Activated CD4-positive, alpha-beta T cell treated with anti-CD3 and anti-CD28 coated beads, Interleukin-2, amount 10 ng/mL, durations not matched to agents 24 days and 14 days (primary cell): ENCODE results near the gene GPR4. TPM values are rescaled to one million over a fixed set of nuclear protein-coding genes. Genes with fewer than 3 reads are reported as not detected.

Experiments
- DNase-seq: peaks from one replicate; pipeline ENCODE4 v3.0.0; 2022
- H3K27ac Mint-ChIP-seq: one replicate; pipeline ENCODE4 v1.8.0; 2022; ENCODE audit warnings: mild to moderate bottlenecking, mixed read lengths
- H3K27me3 Mint-ChIP-seq: one replicate; pipeline ENCODE4 v1.8.0; 2022; ENCODE audit warnings: mixed read lengths
- H3K36me3 Mint-ChIP-seq: one replicate; pipeline ENCODE4 v1.8.0; 2022; ENCODE audit warnings: low read depth, mild to moderate bottlenecking, mixed read lengths
- H3K4me1 Mint-ChIP-seq: one replicate; pipeline ENCODE4 v1.8.0; 2021; ENCODE audit warnings: mixed read lengths
- H3K4me3 Mint-ChIP-seq: one replicate; pipeline ENCODE4 v1.8.0; 2022; ENCODE audit warnings: mild to moderate bottlenecking, moderate library complexity, mixed read lengths
- H3K9me3 Mint-ChIP-seq: one replicate; pipeline ENCODE4 v1.8.0; 2021; ENCODE audit warnings: mixed read lengths
- intact Hi-C: fragments of 100-400 bp; cut with micrococcal nuclease; formaldehyde crosslinking; loops from one replicate; pipeline ENCODE4 v1.15.1; 2023
- total RNA-seq: library from RNA; stranded (reverse); gene quantifications from 2 replicates; pipeline ENCODE4 v1.2.3, GENCODE V29; 2022

GPR4 gene
- total RNA-seq, 1 donor from 2014 or later: not detected

- Mint-ChIP-seq H3K4me1 (peaks cover 7% of the 10 kb centered on the region), H3K27me3 (no peaks in the 10 kb centered on the region), H3K9me3 (no peaks in the 10 kb centered on the region), H3K36me3 (peaks cover 1% of the 10 kb centered on the region), H3K27ac (no peak overlapping the region), H3K4me3 (no peak overlapping the region)
- no peak for DNase-seq
- intact Hi-C loops: no loop called here
Measured at GRCh38 chr19:45571457-45572220, 30.4 kb downstream of the GPR4 start.

DNA sequence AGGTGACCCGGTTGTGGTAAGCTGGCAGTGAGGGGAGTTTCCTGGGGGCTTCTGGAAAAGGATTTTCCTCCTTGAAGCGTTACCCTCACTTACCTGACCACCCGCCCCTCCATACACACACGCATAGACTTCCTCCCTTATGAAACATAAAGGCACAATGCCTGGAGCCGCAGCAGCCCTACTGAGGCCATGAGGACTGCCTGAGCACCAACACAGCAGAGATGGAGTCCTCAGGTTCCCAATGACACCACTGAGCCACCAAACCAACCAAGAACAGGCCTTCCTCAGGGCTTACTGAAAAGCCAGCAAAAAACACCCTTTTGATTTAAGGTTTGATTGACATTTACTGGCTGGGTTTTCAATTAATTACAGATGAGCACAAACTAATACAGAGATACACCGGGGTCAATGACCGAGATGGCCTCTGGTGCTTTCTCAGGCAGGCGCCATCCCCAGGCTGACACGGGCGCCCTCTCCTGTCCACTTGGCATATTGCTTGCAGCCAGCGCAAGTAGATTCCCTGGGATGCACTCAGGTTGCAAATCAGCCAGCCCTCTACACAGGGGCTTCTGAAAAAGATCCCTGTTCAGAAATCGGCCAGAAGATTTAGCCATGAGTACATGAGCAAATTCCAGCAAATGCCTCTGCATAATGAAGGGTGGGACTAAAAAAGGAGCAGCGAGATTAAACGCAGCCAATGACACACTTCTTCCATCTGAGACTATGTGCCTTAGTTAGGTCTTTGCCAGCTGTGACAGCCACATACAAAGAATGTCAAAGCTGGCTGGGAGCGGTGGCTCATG, 32.2 kb downstream of the GPR4 start:
- Mint-ChIP-seq H3K9me3 (no peaks in the 10 kb centered on the region), H3K27ac (no peak overlapping the region), H3K4me3 (no peak overlapping the region), H3K4me1 (peaks cover 7% of the 10 kb centered on the region), H3K36me3 (peaks cover 1% of the 10 kb centered on the region), H3K27me3 (no peaks in the 10 kb centered on the region)
- intact Hi-C loops: loop anchor here (1.0 kb wide), 1 partner anchor 47 kb away; no protein-coding TSS in a partner anchor
- DNase-seq: peak; percentile 89

DNA sequence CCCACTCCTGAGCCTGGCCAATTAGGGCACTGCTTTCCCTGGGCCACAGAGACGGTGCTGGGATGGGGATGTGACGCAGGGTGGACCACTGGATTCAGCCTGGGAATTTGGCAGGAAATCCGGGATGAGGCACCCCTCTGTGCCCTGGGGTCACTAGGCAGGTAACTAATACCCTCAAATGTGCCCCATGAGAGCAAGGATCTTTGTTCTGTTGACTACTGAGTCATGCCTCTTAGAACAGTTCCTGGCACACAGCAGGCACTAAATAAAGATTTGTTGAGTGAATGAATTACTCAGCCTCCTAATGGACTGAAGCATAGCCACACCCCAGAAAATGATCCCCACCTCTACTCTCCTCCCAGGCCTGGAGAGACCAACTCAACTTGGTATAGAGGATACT, 33.3 kb downstream of the GPR4 start:
- Mint-ChIP-seq H3K27me3 (no peaks in the 10 kb centered on the region), H3K4me3 (no peak overlapping the region), H3K9me3 (no peaks in the 10 kb centered on the region), H3K36me3 (peaks cover 1% of the 10 kb centered on the region), H3K27ac (no peak overlapping the region), H3K4me1 (peaks cover 8% of the 10 kb centered on the region)
- intact Hi-C loops: no loop called here
- DNase-seq: no peak

GRCh38 chr19:45567609-45568008, 34.4 kb downstream of the GPR4 start:
- peaks cover 1% of the 10 kb centered on the region for H3K36me3 Mint-ChIP-seq
- peaks cover 14% of the 10 kb centered on the region for H3K4me1 Mint-ChIP-seq
- no peaks in the 10 kb centered on the region for H3K9me3 Mint-ChIP-seq
- no peak overlapping the region for H3K4me3 Mint-ChIP-seq
- DNase-seq: no peak
- H3K27me3 Mint-ChIP-seq: no peaks in the 10 kb centered on the region
- H3K27ac Mint-ChIP-seq: no peak overlapping the region
- intact Hi-C loops: no loop called here

- peaks cover 10% of the 10 kb centered on the region for H3K4me1 Mint-ChIP-seq
- no peak for DNase-seq
- H3K4me3 Mint-ChIP-seq: no peak overlapping the region
- no peaks in the 10 kb centered on the region for H3K27me3 Mint-ChIP-seq
- peaks cover 2% of the 10 kb centered on the region for H3K36me3 Mint-ChIP-seq
- intact Hi-C loops: no loop called here
- no peaks in the 10 kb centered on the region for H3K9me3 Mint-ChIP-seq
- H3K27ac Mint-ChIP-seq: no peak overlapping the region
Measured at GRCh38 chr19:45564131-45564780, 37.8 kb downstream of the GPR4 start.

DNA sequence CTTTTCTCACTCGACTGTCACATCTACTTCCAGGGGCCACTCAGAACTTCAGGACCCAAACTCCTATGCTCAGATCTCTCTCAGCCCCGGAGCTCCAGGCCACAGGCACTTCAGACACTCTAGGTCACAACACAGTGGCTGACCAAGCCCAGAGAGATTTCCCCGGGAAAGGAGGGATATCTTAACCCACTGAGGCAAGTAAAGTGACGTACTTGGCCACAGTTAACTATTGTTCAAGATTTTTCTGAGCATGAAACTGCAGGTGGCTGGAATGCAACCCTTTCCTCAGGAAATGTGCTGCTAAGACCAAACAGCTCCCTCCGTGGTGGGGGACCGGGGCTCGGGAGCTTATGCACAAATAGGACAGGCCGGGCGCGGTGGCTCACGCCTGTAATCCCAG, 41.3 kb downstream of the GPR4 start:
- no peak overlapping the region for H3K27ac Mint-ChIP-seq

DNA sequence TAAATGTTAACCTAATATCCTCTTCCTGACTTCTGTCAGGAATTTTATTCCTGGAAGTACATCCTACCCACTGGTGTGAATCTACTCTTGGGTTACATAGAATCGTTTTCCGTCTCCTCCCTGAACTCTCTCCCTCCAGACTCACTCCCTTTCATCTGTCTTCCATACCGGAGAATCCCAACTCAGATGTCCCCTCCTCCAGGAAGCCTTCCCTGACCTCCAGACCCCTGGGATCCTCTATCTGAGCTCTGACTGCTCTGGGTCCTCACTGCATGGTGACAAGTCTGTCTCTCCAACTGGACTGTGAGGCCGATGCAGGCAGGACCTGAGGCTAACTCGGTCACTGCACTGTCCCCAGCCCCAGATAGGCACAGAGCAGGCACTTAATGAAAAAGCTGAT, 42.0 kb downstream of the GPR4 start:
- intact Hi-C loops: no loop called here
- H3K4me1 Mint-ChIP-seq: peaks cover 15% of the 10 kb centered on the region
- peaks cover 2% of the 10 kb centered on the region for H3K36me3 Mint-ChIP-seq
- H3K9me3 Mint-ChIP-seq: no peaks in the 10 kb centered on the region
- H3K27ac Mint-ChIP-seq: no peak overlapping the region
- no peak for DNase-seq
- H3K27me3 Mint-ChIP-seq: no peaks in the 10 kb centered on the region
- H3K4me3 Mint-ChIP-seq: no peak overlapping the region

More for the DNA sequence above, 41.3 kb downstream of the GPR4 start:
- no peaks in the 10 kb centered on the region for H3K9me3 Mint-ChIP-seq
- H3K4me1 Mint-ChIP-seq: peaks cover 15% of the 10 kb centered on the region
- intact Hi-C loops: no loop called here
- no peak overlapping the region for H3K4me3 Mint-ChIP-seq
- peaks cover 2% of the 10 kb centered on the region for H3K36me3 Mint-ChIP-seq
- no peak for DNase-seq
- no peaks in the 10 kb centered on the region for H3K27me3 Mint-ChIP-seq

DNA sequence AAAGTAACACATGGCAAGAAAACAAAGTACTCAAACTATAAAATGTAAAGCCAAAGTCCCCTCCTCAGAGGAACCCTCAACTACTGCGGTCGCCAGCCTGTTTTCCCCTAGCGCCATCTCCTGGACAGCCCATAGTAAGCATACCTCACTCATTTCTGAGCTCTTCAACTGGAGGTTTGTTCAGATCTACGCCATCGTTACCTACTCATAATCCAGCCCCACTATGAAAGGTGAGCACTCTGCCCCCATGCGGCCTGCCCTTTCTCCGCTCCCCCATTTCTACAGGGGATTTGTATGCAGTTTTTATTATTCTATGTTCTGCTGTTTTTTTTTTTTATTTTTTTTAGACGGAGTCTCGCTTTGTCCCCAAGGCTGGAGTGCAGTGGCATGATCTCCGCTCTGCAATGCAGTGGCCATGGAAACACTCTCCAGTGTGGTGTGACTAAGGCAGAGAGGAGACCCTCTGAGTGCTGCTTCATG, 43.6 kb downstream of the GPR4 start:
- no peaks in the 10 kb centered on the region for H3K9me3 Mint-ChIP-seq
- intact Hi-C loops: loop anchor here (1.0 to 5.0 kb wide), 2 partner anchors 36 to 65 kb away; no protein-coding TSS in a partner anchor
- H3K36me3 Mint-ChIP-seq: peaks cover 2% of the 10 kb centered on the region
- peak; percentile 91 for DNase-seq
- H3K27me3 Mint-ChIP-seq: no peaks in the 10 kb centered on the region
- H3K4me1 Mint-ChIP-seq: peaks cover 14% of the 10 kb centered on the region
- H3K4me3 Mint-ChIP-seq: no peak overlapping the region
- no peak overlapping the region for H3K27ac Mint-ChIP-seq

GRCh38 chr19:45556835-45557234, 45.2 kb downstream of the GPR4 start:
- peaks cover 7% of the 10 kb centered on the region for H3K36me3 Mint-ChIP-seq
- H3K27me3 Mint-ChIP-seq: no peaks in the 10 kb centered on the region

GRCh38 chr19:45554481-45554880, 47.5 kb downstream of the GPR4 start:
- intact Hi-C loops: no loop called here
- H3K27me3 Mint-ChIP-seq: no peaks in the 10 kb centered on the region
- H3K4me3 Mint-ChIP-seq: no peak overlapping the region
- H3K36me3 Mint-ChIP-seq: peaks cover 9% of the 10 kb centered on the region
- H3K4me1 Mint-ChIP-seq: peaks cover 5% of the 10 kb centered on the region
- H3K27ac Mint-ChIP-seq: no peak overlapping the region
- H3K9me3 Mint-ChIP-seq: no peaks in the 10 kb centered on the region
- no peak for DNase-seq

More at GRCh38 chr19:45556835-45557234, 45.2 kb downstream of the GPR4 start:
- Mint-ChIP-seq H3K4me1 (peaks cover 9% of the 10 kb centered on the region), H3K9me3 (no peaks in the 10 kb centered on the region), H3K27ac (peak overlapping the region; percentile 8), H3K4me3 (no peak overlapping the region)
- no peak for DNase-seq
- intact Hi-C loops: loop anchor here (5.0 kb wide), 1 partner anchor 35 kb away; no protein-coding TSS in a partner anchor

- no peaks in the 10 kb centered on the region for H3K27me3 Mint-ChIP-seq
Measured at GRCh38 chr19:45553464-45553863, 48.5 kb downstream of the GPR4 start.

GRCh38 chr19:45547965-45548609, 53.9 kb downstream of the GPR4 start:
- Mint-ChIP-seq H3K4me1 (peaks cover 6% of the 10 kb centered on the region), H3K27me3 (no peaks in the 10 kb centered on the region), H3K9me3 (no peaks in the 10 kb centered on the region), H3K36me3 (peaks cover 7% of the 10 kb centered on the region), H3K27ac (no peak overlapping the region), H3K4me3 (no peak overlapping the region)
- intact Hi-C loops: no loop called here
- DNase-seq: no peak

More at GRCh38 chr19:45553464-45553863, 48.5 kb downstream of the GPR4 start:
- Mint-ChIP-seq H3K4me3 (no peak overlapping the region), H3K27ac (no peak overlapping the region), H3K4me1 (peaks cover 3% of the 10 kb centered on the region), H3K36me3 (peaks cover 9% of the 10 kb centered on the region), H3K9me3 (no peaks in the 10 kb centered on the region)
- intact Hi-C loops: no loop called here
- DNase-seq: no peak

GRCh38 chr19:45547211-45547770, 54.7 kb downstream of the GPR4 start:
- Mint-ChIP-seq H3K4me3 (no peak overlapping the region), H3K4me1 (peaks cover 6% of the 10 kb centered on the region), H3K9me3 (no peaks in the 10 kb centered on the region), H3K27ac (peak overlapping the region; percentile 39), H3K36me3 (peaks cover 4% of the 10 kb centered on the region), H3K27me3 (no peaks in the 10 kb centered on the region)
- DNase-seq: no peak
- intact Hi-C loops: no loop called here
